ENCODE data around the gene RNF213.

GRCh38 chr17:80268427-80268826, 7.8 kb downstream of the RNF213 start:
- TF ChIP-seq POLR2A (IDR thresholded peaks at IDR 0.05), result no peak
- TF ChIP-seq, protein P1, sequence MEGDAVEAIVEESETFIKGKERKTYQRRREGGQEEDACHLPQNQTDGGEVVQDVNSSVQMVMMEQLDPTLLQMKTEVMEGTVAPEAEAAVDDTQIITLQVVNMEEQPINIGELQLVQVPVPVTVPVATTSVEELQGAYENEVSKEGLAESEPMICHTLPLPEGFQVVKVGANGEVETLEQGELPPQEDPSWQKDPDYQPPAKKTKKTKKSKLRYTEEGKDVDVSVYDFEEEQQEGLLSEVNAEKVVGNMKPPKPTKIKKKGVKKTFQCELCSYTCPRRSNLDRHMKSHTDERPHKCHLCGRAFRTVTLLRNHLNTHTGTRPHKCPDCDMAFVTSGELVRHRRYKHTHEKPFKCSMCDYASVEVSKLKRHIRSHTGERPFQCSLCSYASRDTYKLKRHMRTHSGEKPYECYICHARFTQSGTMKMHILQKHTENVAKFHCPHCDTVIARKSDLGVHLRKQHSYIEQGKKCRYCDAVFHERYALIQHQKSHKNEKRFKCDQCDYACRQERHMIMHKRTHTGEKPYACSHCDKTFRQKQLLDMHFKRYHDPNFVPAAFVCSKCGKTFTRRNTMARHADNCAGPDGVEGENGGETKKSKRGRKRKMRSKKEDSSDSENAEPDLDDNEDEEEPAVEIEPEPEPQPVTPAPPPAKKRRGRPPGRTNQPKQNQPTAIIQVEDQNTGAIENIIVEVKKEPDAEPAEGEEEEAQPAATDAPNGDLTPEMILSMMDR (IDR thresholded peaks at IDR 0.05), result no peak
